NCI-H146 (cell line): ENCODE data around the gene INTS6.
"Not testable (repeated sequence)": the region's sequence is repeated elsewhere in the genome, so short reads cannot be mapped to it uniquely, and the experiment has no call there.

ENCODE experiments used
- DNase-seq: peaks from one replicate; lab custom pipeline; 2025; lab: John Stamatoyannopoulos, UW

The INTS6 gene

GRCh38 chr13:51453959-51454703, 1.3 kb upstream of the INTS6 start:
- DNase-seq, result peak; percentile 59

GRCh38 chr13:51453207-51453958, 547 bp upstream of the INTS6 start:
- DNase-seq, result no peak

GRCh38 chr13:51451467-51452360, 1.1 kb downstream of the INTS6 start:
- DNase-seq, result peak; percentile 82

- no peak for DNase-seq
Measured at GRCh38 chr13:51451134-51451466, 1.7 kb downstream of the INTS6 start.

- no peak for DNase-seq
Measured at GRCh38 chr13:51449018-51449417, 3.8 kb downstream of the INTS6 start.

GRCh38 chr13:51444922-51445321, 7.9 kb downstream of the INTS6 start:
- DNase-seq, result no peak

GRCh38 chr13:51440381-51440780, 12.5 kb downstream of the INTS6 start:
- no peak for DNase-seq

GRCh38 chr13:51437550-51438127, 15.2 kb downstream of the INTS6 start:
- DNase-seq, result no peak

- no peak for DNase-seq
Measured at GRCh38 chr13:51435002-51435578, 17.7 kb downstream of the INTS6 start.

- DNase-seq, result no peak
Measured at GRCh38 chr13:51432576-51432975, 20.3 kb downstream of the INTS6 start.

GRCh38 chr13:51426982-51427381, 25.9 kb downstream of the INTS6 start:
- DNase-seq, result no peak

GRCh38 chr13:51425410-51426042, 27.3 kb downstream of the INTS6 start:
- no peak for DNase-seq

GRCh38 chr13:51423766-51424165, 29.1 kb downstream of the INTS6 start:
- DNase-seq, result no peak

- DNase-seq, result no peak
Measured at GRCh38 chr13:51422484-51422883, 30.4 kb downstream of the INTS6 start.

GRCh38 chr13:51420681-51421490, 31.9 kb downstream of the INTS6 start:
- DNase-seq, result no peak

GRCh38 chr13:51419001-51419636, 33.7 kb downstream of the INTS6 start:
- no peak for DNase-seq

GRCh38 chr13:51417716-51418115, 35.1 kb downstream of the INTS6 start:
- DNase-seq, result no peak

GRCh38 chr13:51416107-51416506, 36.7 kb downstream of the INTS6 start:
- DNase-seq, result no peak

GRCh38 chr13:51415339-51415738, 37.5 kb downstream of the INTS6 start:
- DNase-seq, result not testable (repeated sequence)

GRCh38 chr13:51412431-51412830, 40.4 kb downstream of the INTS6 start:
- DNase-seq, result no peak
